Measurements from ENCODE around the gene TRAF6.

The TRAF6 gene

GRCh38 chr11:36455658-36456111 is 54.4 kb downstream of the TRAF6 start:
- DNase-seq (ENCODE audit: low read depth) = peak; percentile 99
- no peak for TF ChIP-seq CTCF (IDR thresholded peaks at IDR 0.05; ENCODE audit: low read depth, low read length, missing control alignments)
- no peak overlapping the region for H3K4me3 ChIP-seq (ENCODE audit: low read depth, low read length)
- in situ Hi-C loops (cut with HindIII; ENCODE audit: low sequenced_read_pairs) = loop anchor here (25.0 kb wide), 1 partner anchor 643 kb away; no protein-coding TSS in a partner anchor

DNA sequence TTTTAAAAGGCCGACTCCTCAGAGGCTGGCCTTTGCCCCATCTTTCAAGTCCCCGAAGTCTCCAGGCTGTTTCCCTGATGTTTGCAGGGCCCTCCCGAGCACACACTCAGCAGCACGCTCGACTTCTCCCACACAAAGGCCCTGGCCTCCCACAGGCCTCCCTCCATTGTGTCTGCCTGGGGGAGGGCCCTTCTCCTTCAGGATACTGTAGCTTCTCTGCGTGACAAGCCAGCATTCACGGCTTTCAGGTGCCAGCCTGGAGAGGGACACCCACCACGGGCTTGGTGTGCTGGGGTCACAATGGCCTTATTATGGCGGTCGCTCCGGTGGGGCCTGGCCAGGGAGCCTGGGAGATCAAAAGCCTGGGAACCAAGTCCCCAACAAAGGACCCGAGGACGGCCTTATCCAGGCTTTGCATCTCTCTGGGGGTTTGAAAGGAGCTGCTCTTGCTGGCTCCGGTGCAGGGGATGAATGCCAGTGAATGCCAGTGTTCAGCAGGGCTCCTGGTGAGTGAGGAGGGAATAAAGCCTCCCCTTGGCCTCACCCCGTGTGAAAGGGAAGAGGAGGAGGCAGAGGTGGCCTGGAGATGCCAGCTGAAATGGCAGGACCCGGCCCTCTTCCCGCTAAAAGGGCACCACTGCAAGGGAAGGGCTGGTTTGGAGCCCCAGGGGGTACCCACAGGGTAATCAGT is 55.0 kb downstream of the TRAF6 start:
- in situ Hi-C loops (cut with HindIII; ENCODE audit: low sequenced_read_pairs) = loop anchor here (25.0 kb wide), 1 partner anchor 643 kb away; no protein-coding TSS in a partner anchor
- no peak for TF ChIP-seq CTCF (IDR thresholded peaks at IDR 0.05; ENCODE audit: low read depth, low read length, missing control alignments)
- DNase-seq (ENCODE audit: low read depth) = no peak

GRCh38 chr11:36454551-36454940 is 55.5 kb downstream of the TRAF6 start:
- no peak overlapping the region for H3K4me3 ChIP-seq (ENCODE audit: low read depth, low read length)
- DNase-seq (ENCODE audit: low read depth) = no peak
- no peak for TF ChIP-seq CTCF (IDR thresholded peaks at IDR 0.05; ENCODE audit: low read depth, low read length, missing control alignments)
- in situ Hi-C loops (cut with HindIII; ENCODE audit: low sequenced_read_pairs) = loop anchor here (25.0 kb wide), 1 partner anchor 642 kb away; no protein-coding TSS in a partner anchor

More for the DNA sequence above, 55.0 kb downstream of the TRAF6 start:
- H3K4me3 ChIP-seq (ENCODE audit: low read depth, low read length) = no peak overlapping the region

- in situ Hi-C loops (cut with HindIII; ENCODE audit: low sequenced_read_pairs) = loop anchor here (25.0 kb wide), 1 partner anchor 641 kb away; no protein-coding TSS in a partner anchor
- H3K4me3 ChIP-seq (ENCODE audit: low read depth, low read length) = no peak overlapping the region
- no peak for TF ChIP-seq CTCF (IDR thresholded peaks at IDR 0.05; ENCODE audit: low read depth, low read length, missing control alignments)
- DNase-seq (ENCODE audit: low read depth) = no peak
These were observed 56.4 kb downstream of the TRAF6 start for GRCh38 chr11:36453678-36454077.

DNA sequence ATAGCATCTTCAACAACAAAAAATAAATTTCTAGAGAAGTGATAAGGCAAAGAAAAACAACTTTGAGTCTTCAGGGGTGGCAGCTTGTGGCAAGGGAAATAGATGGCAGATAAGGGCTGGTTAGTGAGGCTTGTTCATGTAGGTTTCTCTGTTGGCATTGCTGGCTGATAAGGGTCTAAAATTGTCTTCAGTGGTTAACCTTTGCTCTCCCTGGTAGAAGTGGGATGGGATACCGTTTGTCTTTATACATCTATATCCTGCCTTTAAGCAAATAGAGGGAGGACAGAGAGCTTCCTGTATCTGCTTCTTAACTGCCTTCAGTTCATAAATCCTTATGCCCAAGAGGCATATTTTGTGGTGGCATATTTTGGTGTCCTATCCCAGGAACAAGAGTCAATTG is 57.1 kb downstream of the TRAF6 start:
- DNase-seq (ENCODE audit: low read depth) = no peak
- H3K4me3 ChIP-seq (ENCODE audit: low read depth, low read length) = no peak overlapping the region
- no peak for TF ChIP-seq CTCF (IDR thresholded peaks at IDR 0.05; ENCODE audit: low read depth, low read length, missing control alignments)
- in situ Hi-C loops (cut with HindIII; ENCODE audit: low sequenced_read_pairs) = loop anchor here (25.0 kb wide), 1 partner anchor 641 kb away; no protein-coding TSS in a partner anchor

DNA sequence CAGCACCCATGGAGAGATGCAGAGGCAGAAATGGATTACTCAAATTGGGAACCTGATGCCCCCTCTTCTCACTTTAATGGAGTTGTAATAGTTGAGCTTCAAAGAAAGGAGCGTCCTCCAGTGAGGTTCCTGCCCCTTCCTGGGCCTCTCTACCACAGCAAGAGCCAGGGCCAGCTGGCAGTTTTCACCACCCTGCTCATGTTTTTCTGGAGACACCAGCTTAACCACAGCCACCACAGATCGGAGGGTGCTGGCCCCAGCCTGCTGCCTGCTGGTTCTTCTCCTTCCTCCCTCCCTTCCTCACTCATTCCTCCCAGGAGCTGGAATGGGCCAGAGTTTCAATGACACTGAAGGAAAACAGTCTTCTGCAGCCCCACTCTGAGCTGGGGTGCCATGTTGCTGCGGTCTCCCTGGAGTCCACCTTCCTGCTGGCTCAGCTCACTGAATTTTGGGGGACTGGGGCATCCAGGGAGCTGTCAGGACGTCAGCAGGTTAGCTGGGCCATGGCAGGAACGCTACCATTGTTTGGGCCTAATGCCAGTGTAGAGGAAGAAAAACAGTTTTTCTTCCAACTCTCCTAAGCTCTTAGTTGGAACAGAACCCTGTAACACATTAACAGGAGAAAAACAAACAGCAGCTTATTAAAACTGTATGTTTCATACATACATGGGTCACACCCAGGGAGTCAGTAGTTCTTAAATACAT is 57.7 kb downstream of the TRAF6 start:
- H3K4me3 ChIP-seq (ENCODE audit: low read depth, low read length) = no peak overlapping the region
- peak; percentile 56 for DNase-seq (ENCODE audit: low read depth)
- in situ Hi-C loops (cut with HindIII; ENCODE audit: low sequenced_read_pairs) = loop anchor here (25.0 kb wide), 1 partner anchor 640 kb away; no protein-coding TSS in a partner anchor
- TF ChIP-seq CTCF (IDR thresholded peaks at IDR 0.05; ENCODE audit: low read depth, low read length, missing control alignments) = no peak

Data from astrocyte of the cerebellum (primary cell).